ENCODE results near the gene DAB1. TPM values are rescaled to one million over a fixed set of nuclear protein-coding genes. Genes with fewer than 3 reads are reported as not detected.

DAB1 gene
- total RNA-seq, 4 donors from 2014 or later: 0.48 to 1.2 TPM; not detected in 2

DNA sequence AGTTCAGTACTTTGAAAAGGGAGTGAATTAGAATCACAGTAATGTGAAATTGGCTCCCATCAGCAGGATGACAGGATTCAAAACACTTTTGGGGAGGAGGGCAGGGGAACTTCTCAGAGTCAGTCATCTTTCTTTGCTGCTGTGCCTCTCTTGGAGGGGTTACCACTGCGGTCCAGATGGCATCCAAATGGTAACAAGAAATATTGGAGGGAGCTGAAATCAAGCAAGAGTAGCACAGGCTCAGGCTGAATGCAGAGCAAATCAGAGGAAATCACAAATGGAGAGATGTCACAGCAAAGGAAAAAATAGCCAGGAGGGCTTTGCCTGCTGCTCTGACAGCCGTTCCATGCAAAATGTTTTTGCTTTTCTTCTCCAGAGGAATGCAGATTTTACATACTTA lies 383.0 kb downstream of the DAB1 start:
- no peaks in the 10 kb centered on the region for H3K36me3 ChIP-seq
- H3K9me3 ChIP-seq: no peaks in the 10 kb centered on the region
- TF ChIP-seq, protein P1, sequence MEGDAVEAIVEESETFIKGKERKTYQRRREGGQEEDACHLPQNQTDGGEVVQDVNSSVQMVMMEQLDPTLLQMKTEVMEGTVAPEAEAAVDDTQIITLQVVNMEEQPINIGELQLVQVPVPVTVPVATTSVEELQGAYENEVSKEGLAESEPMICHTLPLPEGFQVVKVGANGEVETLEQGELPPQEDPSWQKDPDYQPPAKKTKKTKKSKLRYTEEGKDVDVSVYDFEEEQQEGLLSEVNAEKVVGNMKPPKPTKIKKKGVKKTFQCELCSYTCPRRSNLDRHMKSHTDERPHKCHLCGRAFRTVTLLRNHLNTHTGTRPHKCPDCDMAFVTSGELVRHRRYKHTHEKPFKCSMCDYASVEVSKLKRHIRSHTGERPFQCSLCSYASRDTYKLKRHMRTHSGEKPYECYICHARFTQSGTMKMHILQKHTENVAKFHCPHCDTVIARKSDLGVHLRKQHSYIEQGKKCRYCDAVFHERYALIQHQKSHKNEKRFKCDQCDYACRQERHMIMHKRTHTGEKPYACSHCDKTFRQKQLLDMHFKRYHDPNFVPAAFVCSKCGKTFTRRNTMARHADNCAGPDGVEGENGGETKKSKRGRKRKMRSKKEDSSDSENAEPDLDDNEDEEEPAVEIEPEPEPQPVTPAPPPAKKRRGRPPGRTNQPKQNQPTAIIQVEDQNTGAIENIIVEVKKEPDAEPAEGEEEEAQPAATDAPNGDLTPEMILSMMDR (IDR thresholded peaks at IDR 0.05): no peak
- TF ChIP-seq EP300 (IDR thresholded peaks at IDR 0.05; ENCODE audit: low read depth) (no peak), POLR2A (IDR thresholded peaks at IDR 0.05) (no peak), POLR2AphosphoS5 (IDR thresholded peaks at IDR 0.05) (no peak)
- in situ Hi-C loops (cut with MboI; ENCODE audit: low pct_ligation_motif_present in 1 of 4, low pct_unique_long_range_greater_than_20kb in 1 of 4, low sequenced_read_pairs in 3 of 4) (no loop called here), intact Hi-C loops (cut with DNase I; ENCODE audit: low total_unique reads) (no loop called here)
- H3K4me1 ChIP-seq: no peaks in the 10 kb centered on the region
- H3K27ac ChIP-seq: no peak overlapping the region
- no peaks in the 10 kb centered on the region for H3K27me3 ChIP-seq
- WGBS, 2 donors (ENCODE audit: low coverage in 1 of 2): 66 to 91% methylated on average over 2 of the region's 2 CpGs
- no peak for DNase-seq
- H3K4me3 ChIP-seq: no peak overlapping the region

DNA sequence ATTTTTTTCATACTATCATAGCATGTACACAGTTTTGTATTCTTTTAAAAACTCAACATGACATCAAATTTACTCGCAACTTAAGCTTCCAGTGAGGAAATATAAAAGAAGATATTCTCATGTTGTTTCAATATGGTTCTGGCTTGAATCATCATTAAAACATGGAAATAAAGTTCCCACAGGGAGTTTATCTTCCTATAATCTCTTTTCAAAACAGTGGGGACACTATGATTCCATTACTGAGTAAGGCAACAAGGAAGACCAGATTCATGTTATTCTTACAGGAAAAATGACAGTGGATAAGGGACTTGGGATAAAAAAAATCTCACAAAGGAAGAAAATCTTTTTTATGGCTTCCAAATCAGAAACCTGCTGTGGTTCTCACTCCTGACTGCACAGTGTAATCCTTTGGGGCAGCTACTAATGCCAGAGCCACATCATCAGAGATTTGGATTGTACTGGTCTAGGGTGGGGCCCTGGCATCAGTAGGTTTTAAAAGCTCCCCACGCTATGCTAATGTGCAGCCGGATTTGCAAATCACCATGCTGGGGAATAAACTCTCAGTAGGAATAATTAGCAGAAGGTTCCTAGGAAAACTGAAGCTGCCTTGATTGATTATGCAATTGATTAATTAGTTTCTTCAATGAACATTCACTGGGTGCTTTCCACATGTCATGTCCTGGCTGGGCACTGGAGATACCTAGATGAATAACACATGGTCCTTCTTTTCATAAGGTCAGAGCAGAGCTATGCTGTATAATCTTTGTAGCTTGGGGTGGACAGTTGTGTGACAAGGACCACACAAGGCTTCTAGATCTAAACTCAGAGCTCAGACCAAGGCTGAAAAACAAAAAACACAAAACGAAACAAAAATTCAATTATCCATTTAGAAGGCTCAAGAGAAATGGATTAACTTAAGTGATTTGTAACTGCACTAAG lies 386.9 kb downstream of the DAB1 start:
- DNase-seq: no peak
- WGBS, 2 donors (ENCODE audit: low coverage in 1 of 2): 52 to 81% methylated on average over 3 to 4 of the region's 4 CpGs
- Histone ChIP-seq H3K36me3 (no peaks in the 10 kb centered on the region), H3K27me3 (no peaks in the 10 kb centered on the region), H3K4me3 (no peak overlapping the region), H3K27ac (no peak overlapping the region), H3K9me3 (no peaks in the 10 kb centered on the region), H3K4me1 (no peaks in the 10 kb centered on the region)
- no peak for TF ChIP-seq EP300 (IDR thresholded peaks at IDR 0.05; ENCODE audit: low read depth)
- no peak for TF ChIP-seq POLR2A (IDR thresholded peaks at IDR 0.05)
- TF ChIP-seq, protein P1 (IDR thresholded peaks at IDR 0.05): no peak
- intact Hi-C loops (cut with DNase I; ENCODE audit: low total_unique reads) (no loop called here), in situ Hi-C loops (cut with MboI; ENCODE audit: low pct_ligation_motif_present in 1 of 4, low pct_unique_long_range_greater_than_20kb in 1 of 4, low sequenced_read_pairs in 3 of 4) (no loop called here)

DNA sequence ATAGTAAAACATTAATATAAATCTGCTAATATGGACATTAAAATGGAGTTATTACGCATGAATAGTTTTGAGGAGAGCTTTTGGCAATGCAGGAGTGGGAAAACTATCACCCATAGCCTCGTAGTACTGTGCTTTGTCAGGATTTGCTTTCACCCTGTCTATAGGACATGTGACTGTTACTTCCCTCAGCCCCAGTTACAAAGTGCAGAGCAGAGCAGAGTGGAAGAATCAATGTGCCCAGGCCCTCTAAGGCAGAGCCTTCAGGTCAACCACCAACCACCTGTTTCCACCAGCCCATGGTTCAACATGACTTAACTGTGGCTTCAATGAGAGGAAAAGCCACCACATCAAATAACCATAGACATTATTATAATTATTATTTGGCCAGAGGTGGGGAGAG lies 389.1 kb downstream of the DAB1 start:
- DNase-seq: no peak
- no peaks in the 10 kb centered on the region for H3K9me3 ChIP-seq
- TF ChIP-seq, protein P1 (IDR thresholded peaks at IDR 0.05): no peak
- no peak for TF ChIP-seq EP300 (IDR thresholded peaks at IDR 0.05; ENCODE audit: low read depth)
- TF ChIP-seq POLR2AphosphoS5 (IDR thresholded peaks at IDR 0.05): no peak
- intact Hi-C loops (cut with DNase I; ENCODE audit: low total_unique reads): no loop called here
- no peaks in the 10 kb centered on the region for H3K36me3 ChIP-seq
- H3K27ac ChIP-seq: no peak overlapping the region
- in situ Hi-C loops (cut with MboI; ENCODE audit: low pct_ligation_motif_present in 1 of 4, low pct_unique_long_range_greater_than_20kb in 1 of 4, low sequenced_read_pairs in 3 of 4): no loop called here
- no peak overlapping the region for H3K4me3 ChIP-seq
- H3K4me1 ChIP-seq: no peaks in the 10 kb centered on the region
- WGBS, 2 donors (ENCODE audit: low coverage in 1 of 2): 72 to 81% methylated on average over 2 of the region's 2 CpGs
- no peaks in the 10 kb centered on the region for H3K27me3 ChIP-seq

DNA sequence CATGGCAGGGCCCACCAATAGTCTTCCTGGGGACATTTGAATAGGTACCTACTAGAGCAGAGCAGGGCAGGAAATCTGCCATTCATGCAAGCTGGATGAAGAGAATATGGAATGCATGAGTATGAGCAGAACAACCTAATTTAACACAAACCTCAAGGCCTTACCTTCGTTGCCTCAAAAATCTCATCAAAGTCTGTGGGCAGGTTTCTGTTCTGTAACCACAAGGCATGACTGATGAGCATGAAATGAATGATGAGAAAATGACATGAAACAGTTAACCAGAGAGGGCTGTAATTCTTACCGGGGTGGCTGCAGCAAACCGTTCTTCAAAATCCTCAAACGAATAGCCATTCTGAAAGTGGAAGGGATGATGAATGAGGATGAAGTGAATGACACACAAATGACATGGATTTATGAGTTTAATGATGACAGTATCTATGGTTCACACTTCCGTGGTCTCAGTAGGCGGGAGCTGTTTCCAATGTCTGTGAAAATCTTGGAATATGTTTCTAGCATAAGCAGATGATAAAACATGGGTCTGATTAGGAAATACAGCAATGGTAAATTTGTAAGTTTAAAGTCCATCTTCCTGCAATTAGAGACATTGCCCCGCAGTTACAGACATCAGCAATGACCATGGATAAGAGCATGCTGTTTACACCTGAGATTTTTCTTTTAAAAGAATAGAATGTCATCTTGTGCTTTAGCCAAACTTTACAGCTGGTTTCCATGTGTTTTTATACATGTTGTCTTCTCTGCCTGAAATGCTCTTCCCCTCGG lies 390.4 kb downstream of the DAB1 start:
- no peaks in the 10 kb centered on the region for H3K9me3 ChIP-seq
- H3K4me1 ChIP-seq: no peaks in the 10 kb centered on the region
- H3K4me3 ChIP-seq: no peak overlapping the region
- TF ChIP-seq, protein P1 (IDR thresholded peaks at IDR 0.05): no peak
- TF ChIP-seq POLR2A (IDR thresholded peaks at IDR 0.05) (no peak), POLR2AphosphoS5 (IDR thresholded peaks at IDR 0.05) (no peak), EP300 (IDR thresholded peaks at IDR 0.05; ENCODE audit: low read depth) (no peak)
- no peaks in the 10 kb centered on the region for H3K36me3 ChIP-seq
- WGBS, 2 donors (ENCODE audit: low coverage in 1 of 2): 56 to 73% methylated on average over 8 of the region's 8 CpGs
- no peak for DNase-seq
- in situ Hi-C loops (cut with MboI; ENCODE audit: low pct_ligation_motif_present in 1 of 4, low pct_unique_long_range_greater_than_20kb in 1 of 4, low sequenced_read_pairs in 3 of 4) (no loop called here), intact Hi-C loops (cut with DNase I; ENCODE audit: low total_unique reads) (no loop called here)
- no peaks in the 10 kb centered on the region for H3K27me3 ChIP-seq
- H3K27ac ChIP-seq: no peak overlapping the region

Measured in transverse colon (tissue), 4 donors.